Measurements from ENCODE around the gene KRT78.

DNA sequence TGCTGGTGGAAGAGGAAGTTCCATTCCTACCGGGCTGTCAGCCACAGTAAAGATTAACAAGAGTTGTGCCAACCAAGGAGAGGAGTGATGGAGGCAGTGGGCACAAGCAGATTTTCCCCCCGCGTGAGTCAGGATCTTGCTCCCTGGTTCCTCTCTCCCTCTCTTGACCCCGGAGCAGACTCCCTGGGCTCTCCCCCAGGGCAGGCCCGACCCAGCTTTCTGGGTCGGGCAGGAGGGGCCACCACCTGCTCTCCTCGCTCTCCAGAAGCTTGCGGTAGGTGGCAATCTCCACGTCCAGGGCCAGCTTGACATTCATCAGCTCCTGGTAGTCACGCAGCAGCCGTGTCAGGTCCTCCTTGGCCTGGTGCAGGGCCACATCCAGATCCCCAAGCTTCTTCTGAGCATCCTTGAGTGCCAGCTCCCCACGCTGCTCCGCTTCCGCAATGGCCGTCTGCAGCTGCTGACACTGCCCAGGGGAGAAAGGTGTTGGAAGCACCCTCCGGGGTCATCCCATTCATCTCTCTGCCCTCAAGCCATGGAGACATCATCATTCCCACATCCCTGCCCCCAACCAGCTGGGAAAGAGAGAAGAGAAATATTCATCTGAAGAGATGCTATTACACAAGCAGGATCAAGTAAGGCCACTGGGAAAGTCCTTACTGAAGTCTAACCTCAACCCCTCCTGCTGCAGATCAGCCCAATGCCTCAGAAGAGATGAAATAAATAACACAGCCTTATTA is 25.9 kb downstream of the KRT78 start:
- TF ChIP-seq, protein P1, sequence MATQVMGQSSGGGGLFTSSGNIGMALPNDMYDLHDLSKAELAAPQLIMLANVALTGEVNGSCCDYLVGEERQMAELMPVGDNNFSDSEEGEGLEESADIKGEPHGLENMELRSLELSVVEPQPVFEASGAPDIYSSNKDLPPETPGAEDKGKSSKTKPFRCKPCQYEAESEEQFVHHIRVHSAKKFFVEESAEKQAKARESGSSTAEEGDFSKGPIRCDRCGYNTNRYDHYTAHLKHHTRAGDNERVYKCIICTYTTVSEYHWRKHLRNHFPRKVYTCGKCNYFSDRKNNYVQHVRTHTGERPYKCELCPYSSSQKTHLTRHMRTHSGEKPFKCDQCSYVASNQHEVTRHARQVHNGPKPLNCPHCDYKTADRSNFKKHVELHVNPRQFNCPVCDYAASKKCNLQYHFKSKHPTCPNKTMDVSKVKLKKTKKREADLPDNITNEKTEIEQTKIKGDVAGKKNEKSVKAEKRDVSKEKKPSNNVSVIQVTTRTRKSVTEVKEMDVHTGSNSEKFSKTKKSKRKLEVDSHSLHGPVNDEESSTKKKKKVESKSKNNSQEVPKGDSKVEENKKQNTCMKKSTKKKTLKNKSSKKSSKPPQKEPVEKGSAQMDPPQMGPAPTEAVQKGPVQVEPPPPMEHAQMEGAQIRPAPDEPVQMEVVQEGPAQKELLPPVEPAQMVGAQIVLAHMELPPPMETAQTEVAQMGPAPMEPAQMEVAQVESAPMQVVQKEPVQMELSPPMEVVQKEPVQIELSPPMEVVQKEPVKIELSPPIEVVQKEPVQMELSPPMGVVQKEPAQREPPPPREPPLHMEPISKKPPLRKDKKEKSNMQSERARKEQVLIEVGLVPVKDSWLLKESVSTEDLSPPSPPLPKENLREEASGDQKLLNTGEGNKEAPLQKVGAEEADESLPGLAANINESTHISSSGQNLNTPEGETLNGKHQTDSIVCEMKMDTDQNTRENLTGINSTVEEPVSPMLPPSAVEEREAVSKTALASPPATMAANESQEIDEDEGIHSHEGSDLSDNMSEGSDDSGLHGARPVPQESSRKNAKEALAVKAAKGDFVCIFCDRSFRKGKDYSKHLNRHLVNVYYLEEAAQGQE (IDR thresholded peaks at IDR 0.05), result no peak
- no peak for TF ChIP-seq FOXA1 (IDR thresholded peaks at IDR 0.05)
